ENCODE results near the gene CYP2B6.

CYP2B6 gene

DNA sequence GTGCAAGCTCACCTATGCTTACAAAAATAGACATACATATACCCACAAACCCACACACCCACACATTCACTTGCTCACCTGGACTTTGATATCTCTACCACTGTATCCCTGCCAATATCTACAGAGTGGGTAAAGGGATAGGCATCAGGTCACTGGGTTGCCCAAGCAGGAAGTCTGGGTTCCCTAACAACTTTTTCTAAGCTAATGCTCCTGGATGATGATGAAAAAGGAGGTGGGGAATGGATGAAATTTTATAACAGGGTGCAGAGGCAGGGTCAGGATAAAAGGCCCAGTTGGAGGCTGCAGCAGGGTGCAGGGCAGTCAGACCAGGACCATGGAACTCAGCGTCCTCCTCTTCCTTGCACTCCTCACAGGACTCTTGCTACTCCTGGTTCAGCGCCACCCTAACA, at the start of gene CYP2B6:
Gene CYP2B6 (plus strand): TSS at position 311 of the 410 bp plus-strand sequence. CDS start 24 bp downstream, at position 335.
- no peak within 1 kb of the TSS for H3K4me3 ChIP-seq (ENCODE audit: low read length)
- no peak for DNase-seq (ENCODE audit: low read depth)
- TF ChIP-seq, protein P1, sequence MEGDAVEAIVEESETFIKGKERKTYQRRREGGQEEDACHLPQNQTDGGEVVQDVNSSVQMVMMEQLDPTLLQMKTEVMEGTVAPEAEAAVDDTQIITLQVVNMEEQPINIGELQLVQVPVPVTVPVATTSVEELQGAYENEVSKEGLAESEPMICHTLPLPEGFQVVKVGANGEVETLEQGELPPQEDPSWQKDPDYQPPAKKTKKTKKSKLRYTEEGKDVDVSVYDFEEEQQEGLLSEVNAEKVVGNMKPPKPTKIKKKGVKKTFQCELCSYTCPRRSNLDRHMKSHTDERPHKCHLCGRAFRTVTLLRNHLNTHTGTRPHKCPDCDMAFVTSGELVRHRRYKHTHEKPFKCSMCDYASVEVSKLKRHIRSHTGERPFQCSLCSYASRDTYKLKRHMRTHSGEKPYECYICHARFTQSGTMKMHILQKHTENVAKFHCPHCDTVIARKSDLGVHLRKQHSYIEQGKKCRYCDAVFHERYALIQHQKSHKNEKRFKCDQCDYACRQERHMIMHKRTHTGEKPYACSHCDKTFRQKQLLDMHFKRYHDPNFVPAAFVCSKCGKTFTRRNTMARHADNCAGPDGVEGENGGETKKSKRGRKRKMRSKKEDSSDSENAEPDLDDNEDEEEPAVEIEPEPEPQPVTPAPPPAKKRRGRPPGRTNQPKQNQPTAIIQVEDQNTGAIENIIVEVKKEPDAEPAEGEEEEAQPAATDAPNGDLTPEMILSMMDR (conservative IDR thresholded peaks at IDR 0.05; ENCODE audit: low read length) = no peak

DNA sequence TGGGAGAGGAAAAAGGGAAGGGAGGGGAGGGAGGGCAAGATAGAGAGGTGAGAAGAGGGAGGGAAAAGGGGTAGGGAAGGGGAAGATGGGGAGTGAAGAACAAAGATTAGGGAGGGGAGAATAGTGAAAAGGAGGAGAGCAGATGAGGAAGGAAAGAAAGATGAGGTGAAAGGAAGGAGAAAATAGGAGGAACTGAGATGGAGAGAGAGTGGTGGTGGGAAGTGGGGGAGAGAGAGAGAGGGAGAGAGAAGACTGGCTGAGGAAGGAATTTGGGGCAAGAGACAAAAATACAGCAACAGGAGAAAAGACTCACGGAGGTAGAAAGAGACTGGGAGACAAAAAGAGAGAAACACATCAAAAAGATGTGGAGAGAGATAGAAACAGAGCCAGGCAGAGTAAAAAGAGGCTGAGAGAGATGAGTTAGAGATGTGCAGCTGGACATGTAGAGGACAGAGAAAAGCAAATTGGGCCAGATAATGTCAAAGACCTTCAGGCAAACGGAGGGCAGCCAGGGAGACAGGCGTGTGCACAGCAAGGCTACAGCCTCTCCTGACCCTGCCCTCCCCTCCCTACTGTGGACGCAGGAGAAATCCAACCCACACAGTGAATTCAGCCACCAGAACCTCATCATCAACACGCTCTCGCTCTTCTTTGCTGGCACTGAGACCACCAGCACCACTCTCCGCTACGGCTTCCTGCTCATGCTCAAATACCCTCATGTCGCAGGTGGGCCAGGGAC, 49.4 kb upstream of the CYP2B6 start:
- DNase-seq (ENCODE audit: low read depth) = no peak
- TF ChIP-seq, protein P1 (conservative IDR thresholded peaks at IDR 0.05; ENCODE audit: low read length) = no peak

DNA sequence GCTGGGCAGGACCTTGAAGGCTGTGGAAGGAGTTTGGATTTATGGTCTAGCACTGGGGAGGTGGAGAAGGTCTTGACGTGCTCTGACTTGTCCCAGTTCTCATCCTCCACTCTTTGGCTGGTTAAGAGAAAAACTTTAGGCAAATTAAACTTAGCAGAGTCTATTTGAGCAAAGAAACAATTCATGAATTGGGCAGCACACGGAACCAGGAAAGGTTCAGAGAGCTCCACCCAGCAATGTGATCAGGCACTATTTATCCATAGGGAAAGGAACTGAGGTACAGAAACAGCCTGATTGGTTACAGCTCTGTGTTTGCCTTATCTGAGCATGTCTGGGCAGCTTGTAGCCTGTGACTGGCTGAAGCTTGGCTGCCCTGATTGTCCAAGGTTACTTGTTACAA, 45.4 kb upstream of the CYP2B6 start:
- TF ChIP-seq, protein P1 (conservative IDR thresholded peaks at IDR 0.05; ENCODE audit: low read length) = no peak
- DNase-seq (ENCODE audit: low read depth) = no peak
- no peak overlapping the region for H3K4me3 ChIP-seq (ENCODE audit: low read length)

More for the DNA sequence above, 49.4 kb upstream of the CYP2B6 start:
- no peak overlapping the region for H3K4me3 ChIP-seq (ENCODE audit: low read length)

DNA sequence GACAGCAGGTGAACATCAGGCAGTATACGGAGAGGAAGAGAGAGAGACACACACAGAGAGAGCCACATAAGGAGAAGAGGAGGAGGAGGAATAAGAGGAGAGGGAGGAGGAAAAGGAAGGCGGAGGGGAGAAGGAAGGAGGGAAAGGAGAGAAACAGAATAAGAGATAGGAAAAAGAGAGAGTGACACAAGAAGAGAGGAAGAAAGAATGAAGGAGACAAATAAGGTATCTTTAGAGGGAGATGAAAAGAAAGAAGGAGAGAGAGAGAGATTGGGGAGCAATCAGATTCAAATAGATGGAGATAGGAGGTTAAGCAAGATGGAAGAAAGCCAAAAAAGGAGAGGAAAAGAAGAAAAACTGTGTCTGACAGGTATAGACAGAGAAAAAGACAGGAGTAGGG, 44.0 kb upstream of the CYP2B6 start:
- no peak for DNase-seq (ENCODE audit: low read depth)
- H3K4me3 ChIP-seq (ENCODE audit: low read length) = no peak overlapping the region
- TF ChIP-seq, protein P1 (conservative IDR thresholded peaks at IDR 0.05; ENCODE audit: low read length) = no peak

DNA sequence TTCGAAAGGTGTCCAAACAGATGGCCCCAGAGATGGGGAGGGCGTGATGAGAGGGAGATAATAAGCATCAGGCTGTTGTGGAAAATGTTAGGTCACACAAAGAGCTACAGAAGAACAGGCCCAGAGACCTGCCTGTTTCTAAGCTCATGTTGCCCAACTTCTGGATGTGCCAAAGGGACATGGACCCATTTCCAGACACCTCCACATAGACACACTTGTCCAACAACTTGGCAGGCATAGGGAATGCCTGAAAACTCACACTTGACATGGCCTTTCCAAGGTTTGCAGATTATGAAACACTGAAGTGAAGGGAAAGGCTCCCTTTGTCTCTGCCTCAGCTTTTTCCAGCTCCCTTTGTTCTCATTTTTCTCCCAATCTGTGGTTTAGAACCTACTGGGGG, 43.5 kb upstream of the CYP2B6 start:
- no peak for DNase-seq (ENCODE audit: low read depth)
- TF ChIP-seq, protein P1 (conservative IDR thresholded peaks at IDR 0.05; ENCODE audit: low read length) = no peak
- no peak overlapping the region for H3K4me3 ChIP-seq (ENCODE audit: low read length)

DNA sequence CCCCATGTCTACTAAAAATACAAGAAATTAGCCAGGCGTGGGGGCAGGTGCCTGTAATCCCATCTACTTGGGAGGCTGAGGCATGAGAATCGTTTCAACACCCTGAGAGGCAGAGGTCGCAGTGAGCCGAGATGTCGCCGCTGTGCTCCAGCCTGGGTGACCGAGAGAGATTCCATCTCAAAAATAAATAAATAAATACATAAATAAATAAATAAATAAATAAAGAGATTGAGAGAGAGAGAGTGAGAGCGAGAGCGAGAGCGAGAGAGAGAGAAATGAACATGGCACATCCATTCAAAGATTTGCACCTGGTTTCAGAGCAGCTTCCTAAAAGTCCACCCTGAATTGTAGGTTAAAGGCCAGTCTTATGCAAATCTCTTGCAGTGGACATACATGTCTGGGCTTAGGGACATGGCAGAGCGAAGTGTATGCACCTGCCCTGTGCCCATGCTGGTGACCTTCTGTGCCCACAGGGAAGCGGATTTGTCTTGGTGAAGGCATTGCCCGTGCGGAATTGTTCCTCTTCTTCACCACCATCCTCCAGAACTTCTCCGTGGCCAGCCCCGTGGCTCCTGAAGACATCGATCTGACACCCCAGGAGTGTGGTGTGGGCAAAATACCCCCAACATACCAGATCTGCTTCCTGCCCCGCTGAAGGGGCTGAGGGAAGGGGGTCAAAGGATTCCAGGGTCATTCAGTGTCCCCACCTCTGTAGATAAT, 42.3 kb upstream of the CYP2B6 start:
- H3K4me3 ChIP-seq (ENCODE audit: low read length) = no peak overlapping the region
- DNase-seq (ENCODE audit: low read depth) = no peak
- TF ChIP-seq, protein P1 (conservative IDR thresholded peaks at IDR 0.05; ENCODE audit: low read length) = no peak

DNA sequence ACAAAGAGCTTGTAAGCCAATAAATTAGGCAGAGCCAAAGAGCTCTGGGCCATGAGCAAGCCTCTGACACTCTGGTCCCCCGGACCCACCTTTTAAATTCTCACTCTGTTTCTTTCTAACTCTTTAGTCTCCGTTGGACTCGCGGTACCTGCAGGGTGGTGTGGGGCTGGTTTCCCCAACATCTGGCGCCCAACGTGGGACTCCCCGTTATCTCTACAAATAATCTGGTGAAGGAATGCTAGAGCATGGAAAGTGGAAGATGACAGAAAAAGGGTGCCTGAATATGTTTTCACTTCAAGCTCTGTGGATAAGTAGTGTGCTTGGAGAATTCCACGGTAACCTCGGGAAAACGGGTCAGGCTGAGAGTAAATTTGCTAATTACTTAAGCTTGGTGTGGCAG, 36.5 kb upstream of the CYP2B6 start:
- TF ChIP-seq, protein P1 (conservative IDR thresholded peaks at IDR 0.05; ENCODE audit: low read length) = no peak
- no peak overlapping the region for H3K4me3 ChIP-seq (ENCODE audit: low read length)
- no peak for DNase-seq (ENCODE audit: low read depth)
